Mesothelial cell of epicardium (in vitro differentiated cells): Measurements from ENCODE around the gene LOXL1. TPM values are rescaled to one million over a fixed set of nuclear protein-coding genes. Genes with fewer than 3 reads are reported as not detected.

Source experiments
- DNase-seq, 2 experiments: peaks; one replicate each; pipeline ENCODE4 v3.0.0; 2021; ENCODE audit warnings: low spot score in 2 of 2; ENCODE audit not compliant: unreplicated experiment in 2 of 2
- H3K27ac Mint-ChIP-seq: 2 replicates; pipeline ENCODE4 v1.8.0; 2021; ENCODE audit warnings: mixed read lengths
- H3K27me3 Mint-ChIP-seq: 2 replicates; pipeline ENCODE4 v1.8.0; 2021; ENCODE audit warnings: low read depth, mixed read lengths
- H3K36me3 Mint-ChIP-seq: 2 replicates; pipeline ENCODE4 v1.8.0; 2021; ENCODE audit warnings: mixed read lengths
- H3K4me1 Mint-ChIP-seq: 2 replicates; pipeline ENCODE4 v1.8.0; 2021; ENCODE audit warnings: mixed read lengths
- H3K4me3 Mint-ChIP-seq: 2 replicates; pipeline ENCODE4 v1.8.0; 2021; ENCODE audit warnings: mild to moderate bottlenecking, moderate library complexity, mixed read lengths
- H3K9me3 Mint-ChIP-seq: 2 replicates; pipeline ENCODE4 v1.8.0; 2021; ENCODE audit warnings: mixed read lengths
- CTCF ChIP-seq: fragments of 200-600 bp; sonication (generic); IDR thresholded peaks from one replicate; pipeline ENCODE4 v1.5.0; 2021; ENCODE audit warnings: antibody characterized with exemption; ENCODE audit not compliant: unreplicated experiment
- total RNA-seq: library from RNA; stranded (reverse); gene quantifications from 3 replicates; pipeline ENCODE4 v1.2.1, GENCODE V29; 2021

Gene LOXL1
- total RNA-seq, 1 donor from 2014 or later = 62.9 TPM

- TF ChIP-seq CTCF = no peak
- Mint-ChIP-seq H3K4me3 (no peak overlapping the region), H3K9me3 (no peaks in the 10 kb centered on the region), H3K36me3 (peaks cover 5% of the 10 kb centered on the region), H3K4me1 (peaks cover 26% of the 10 kb centered on the region), H3K27ac (peak overlapping the region; percentile 28), H3K27me3 (no peaks in the 10 kb centered on the region)
- no peak for DNase-seq
These were observed 58.1 kb downstream of the LOXL1 start for GRCh38 chr15:73984208-73984979.

GRCh38 chr15:73985101-73985873, 59.0 kb downstream of the LOXL1 start:
- H3K4me1 Mint-ChIP-seq = peaks cover 26% of the 10 kb centered on the region
- no peaks in the 10 kb centered on the region for H3K9me3 Mint-ChIP-seq
- H3K27me3 Mint-ChIP-seq = no peaks in the 10 kb centered on the region
- no peak for TF ChIP-seq CTCF
- peaks cover 5% of the 10 kb centered on the region for H3K36me3 Mint-ChIP-seq
- H3K4me3 Mint-ChIP-seq = no peak overlapping the region
- DNase-seq = no peak
- H3K27ac Mint-ChIP-seq = no peak overlapping the region

GRCh38 chr15:73986055-73986775, 60.0 kb downstream of the LOXL1 start:
- Mint-ChIP-seq H3K4me3 (no peak overlapping the region), H3K4me1 (peaks cover 28% of the 10 kb centered on the region), H3K36me3 (peaks cover 5% of the 10 kb centered on the region), H3K27ac (peak overlapping the region; percentile 9), H3K9me3 (no peaks in the 10 kb centered on the region), H3K27me3 (no peaks in the 10 kb centered on the region)
- no peak for TF ChIP-seq CTCF
- no peak for DNase-seq

- H3K4me3 Mint-ChIP-seq = no peak overlapping the region
- no peaks in the 10 kb centered on the region for H3K27me3 Mint-ChIP-seq
- no peaks in the 10 kb centered on the region for H3K9me3 Mint-ChIP-seq
- peaks cover 27% of the 10 kb centered on the region for H3K4me1 Mint-ChIP-seq
- no peak overlapping the region for H3K27ac Mint-ChIP-seq
- TF ChIP-seq CTCF = no peak
- no peak for DNase-seq
- peaks cover 5% of the 10 kb centered on the region for H3K36me3 Mint-ChIP-seq
These were observed 60.5 kb downstream of the LOXL1 start for GRCh38 chr15:73986776-73987056.

GRCh38 chr15:73987250-73987649, 61.0 kb downstream of the LOXL1 start:
- DNase-seq = no peak
- peaks cover 22% of the 10 kb centered on the region for H3K4me1 Mint-ChIP-seq
- peaks cover 5% of the 10 kb centered on the region for H3K36me3 Mint-ChIP-seq
- no peak overlapping the region for H3K27ac Mint-ChIP-seq
- no peaks in the 10 kb centered on the region for H3K9me3 Mint-ChIP-seq
- no peak for TF ChIP-seq CTCF
- H3K4me3 Mint-ChIP-seq = no peak overlapping the region
- no peaks in the 10 kb centered on the region for H3K27me3 Mint-ChIP-seq
